GM21515 (cell line): Measurements from ENCODE around the gene CCDC198.

Experiments
- ATAC-seq: cut with Tn5 transposase; IDR thresholded peaks from one replicate; pipeline ENCODE4 v1.9.1; 2021; ENCODE audit not compliant: unreplicated experiment

The CCDC198 gene

GRCh38 chr14:57464008-57464730, 29.5 kb downstream of the CCDC198 start:
- peak; percentile 76 for ATAC-seq

- no peak for ATAC-seq
Observed at GRCh38 chr14:57462551-57462950, 31.1 kb downstream of the CCDC198 start.

GRCh38 chr14:57461777-57462320, 31.8 kb downstream of the CCDC198 start:
- ATAC-seq, result no peak

- ATAC-seq, result no peak
Observed at GRCh38 chr14:57435923-57436322, 57.7 kb downstream of the CCDC198 start.

- ATAC-seq, result no peak
Observed at GRCh38 chr14:57420986-57421385, 72.7 kb downstream of the CCDC198 start.

- no peak for ATAC-seq
Observed at GRCh38 chr14:57420033-57420432, 73.6 kb downstream of the CCDC198 start.
